Aorta (tissue), 5 donors: Measurements from ENCODE around the gene AAR2. TPM values are rescaled to one million over a fixed set of nuclear protein-coding genes. Genes with fewer than 3 reads are reported as not detected.

Source experiments
- ATAC-seq: fragments of 200-7000 bp; cut with Tn5 transposase; one replicate; pipeline ENCODE4 v1.9.1; 2022; ENCODE audit warnings: moderate library complexity; ENCODE audit not compliant: low FRiP score
- DNase-seq, 2 donors: peaks; one replicate each; pipeline ENCODE4 v3.0.0-alpha.2; 2020
- H3K27ac ChIP-seq, 2 donors: one replicate each; pipeline ENCODE4 v1.5.1; 2013; ENCODE audit warnings: low read length in 2 of 2, mild to moderate bottlenecking in 2 of 2, moderate library complexity in 2 of 2, control low read depth in 1 of 2, inconsistent platforms in 1 of 2, low read depth in 1 of 2
- H3K27me3 ChIP-seq, 2 donors: one replicate each; pipeline ENCODE4 v1.6.1; 2013; ENCODE audit warnings: control low read depth in 1 of 2, low read length in 1 of 2, mild to moderate bottlenecking in 1 of 2, moderate library complexity in 1 of 2; ENCODE audit not compliant: insufficient read depth in 2 of 2, control insufficient read depth in 1 of 2
- H3K36me3 ChIP-seq, 2 donors: one replicate each; pipeline ENCODE4 v1.6.1; 2013; ENCODE audit warnings: control low read depth in 1 of 2, low read length in 1 of 2, mild to moderate bottlenecking in 1 of 2; ENCODE audit not compliant: insufficient read depth in 2 of 2, control insufficient read depth in 1 of 2
- H3K4me1 ChIP-seq, 2 donors: one replicate each; pipeline ENCODE4 v1.6.1; 2013; ENCODE audit warnings: low read length in 2 of 2, control low read depth in 1 of 2, mild to moderate bottlenecking in 1 of 2, moderate library complexity in 1 of 2; ENCODE audit not compliant: insufficient read depth in 2 of 2, control insufficient read depth in 1 of 2
- H3K4me3 ChIP-seq, 2 donors: one replicate each; pipeline ENCODE4 v1.5.1; 2013; ENCODE audit warnings: low read length in 2 of 2, control low read depth in 1 of 2, mild to moderate bottlenecking in 1 of 2
- H3K9me3 ChIP-seq: one replicate; pipeline ENCODE4 v1.6.1; 2013; ENCODE audit warnings: mild to moderate bottlenecking, low read length; ENCODE audit not compliant: control insufficient read depth
- WGBS, 2 donors: extraction: QIAGEN DNeasy Blood & Tissue Kit; methylation state at CpG; one replicate each; pipeline ENCODE4 v1.1.7; 2013; 5-methylcytosine and 5-hydroxymethylcytosine counted together
- intact Hi-C, 2 donors: fragments of 100-400 bp; cut with DNase I; formaldehyde crosslinking; loops; one replicate each; pipeline versions ENCODE4 v1.14.2 to v1.15.0; 2022
- polyA plus RNA-seq, 2 donors: library from polyadenylated mRNA; stranded (reverse); fragments of 200-250 nt; gene quantifications; one replicate each; pipeline ENCODE4 v1.2.3, GENCODE V29; 2013
- total RNA-seq, 2 donors: library from RNA; stranded (reverse); fragmentation: NEBNext Ultra II Directional; extraction: Animal tissue kit (Norgen Biotek cat#: 25700); gene quantifications; one replicate each; pipeline ENCODE4 v1.2.1, GENCODE V29; 2021
- donor health status: healthy with polysubstance abuse.
- donor health status: Bipolar disorder and iron deficiency.
- donor health status: DM: no; HTN: no; CAD: no.
- donor health status: DM: no; HTN: no; CAD: no.
- donor health status: DM: yes; HTN: yes; CAD: no.

Gene AAR2
- total and polyA plus RNA-seq, 4 donors = 7.9 to 23.9 (median 19.7) TPM

- no peak for ATAC-seq
Observed at GRCh38 chr20:36243726-36244125, 7.4 kb downstream of the AAR2 start.

GRCh38 chr20:36246401-36246800 lies 10.1 kb downstream of the AAR2 start:
- Histone ChIP-seq H3K9me3 (no peaks in the 10 kb centered on the region), H3K4me1 (no peaks in the 10 kb centered on the region), H3K27ac (no peak overlapping the region), H3K36me3 (peaks cover 0 to 17% of the 10 kb centered on the region in 2 donors), H3K4me3 (no peak overlapping the region), H3K27me3 (no peaks in the 10 kb centered on the region)
- intact Hi-C loops = no loop called here
- DNase-seq (no peak), ATAC-seq (no peak)
- WGBS, 2 donors = 84 to 90% methylated on average over 4 of the region's 4 CpGs

More at GRCh38 chr20:36243726-36244125, 7.4 kb downstream of the AAR2 start:
- Histone ChIP-seq H3K4me1 (no peaks in the 10 kb centered on the region), H3K27ac (no peak overlapping the region), H3K9me3 (no peaks in the 10 kb centered on the region), H3K27me3 (no peaks in the 10 kb centered on the region), H3K4me3 (no peak overlapping the region), H3K36me3 (peaks cover 0 to 17% of the 10 kb centered on the region in 2 donors)
- intact Hi-C loops = no loop called here
- WGBS, 2 donors = 36 to 39% methylated on average over 1 of the region's 1 CpG
- no peak for DNase-seq

GRCh38 chr20:36248836-36249235 lies 12.6 kb downstream of the AAR2 start:
- intact Hi-C loops = no loop called here
- ATAC-seq (no peak), DNase-seq (no peak)
- Histone ChIP-seq H3K36me3 (peaks cover 0 to 15% of the 10 kb centered on the region in 2 donors), H3K27me3 (no peaks in the 10 kb centered on the region), H3K4me1 (no peaks in the 10 kb centered on the region), H3K9me3 (no peaks in the 10 kb centered on the region), H3K4me3 (no peak overlapping the region), H3K27ac (no peak overlapping the region)
- 68 to 69% methylated on average over 4 of the region's 4 CpGs for WGBS, 2 donors

- H3K36me3 ChIP-seq = peaks cover 0 to 12% of the 10 kb centered on the region in 2 donors
- no peaks in the 10 kb centered on the region for H3K4me1 ChIP-seq
- no peak overlapping the region for H3K4me3 ChIP-seq
- DNase-seq (no peak), ATAC-seq (no peak)
- no peaks in the 10 kb centered on the region for H3K27me3 ChIP-seq
- no peak overlapping the region for H3K27ac ChIP-seq
- no peaks in the 10 kb centered on the region for H3K9me3 ChIP-seq
- WGBS, 2 donors = 68% methylated on average over 3 of the region's 3 CpGs
- intact Hi-C loops = no loop called here
Observed at GRCh38 chr20:36249450-36249849, 13.2 kb downstream of the AAR2 start.

GRCh38 chr20:36251426-36251825 lies 15.1 kb downstream of the AAR2 start:
- DNase-seq = no peak
- no peak overlapping the region for H3K4me3 ChIP-seq
- no peaks in the 10 kb centered on the region for H3K27me3 ChIP-seq
- H3K36me3 ChIP-seq = peaks cover 0 to 3% of the 10 kb centered on the region in 2 donors
- H3K27ac ChIP-seq = no peak overlapping the region
- intact Hi-C loops = no loop called here
- 92 to 93% methylated on average over 5 of the region's 5 CpGs for WGBS, 2 donors
- no peaks in the 10 kb centered on the region for H3K4me1 ChIP-seq
- no peak for ATAC-seq
- no peaks in the 10 kb centered on the region for H3K9me3 ChIP-seq

- intact Hi-C loops = no loop called here
- Histone ChIP-seq H3K9me3 (no peaks in the 10 kb centered on the region), H3K27ac (no peak overlapping the region), H3K4me1 (no peaks in the 10 kb centered on the region), H3K27me3 (no peaks in the 10 kb centered on the region), H3K36me3 (peaks cover 0 to 3% of the 10 kb centered on the region in 2 donors), H3K4me3 (no peak overlapping the region)
- 96% methylated on average over 3 of the region's 3 CpGs for WGBS, 2 donors
- ATAC-seq (no peak), DNase-seq (no peak)
Observed at GRCh38 chr20:36252511-36252910, 16.2 kb downstream of the AAR2 start.

- Histone ChIP-seq H3K4me1 (no peaks in the 10 kb centered on the region), H3K27ac (no peak overlapping the region), H3K4me3 (no peak overlapping the region), H3K27me3 (no peaks in the 10 kb centered on the region), H3K9me3 (no peaks in the 10 kb centered on the region), H3K36me3 (peaks cover 0 to 1% of the 10 kb centered on the region in 2 donors)
- 92 to 94% methylated on average over 9 of the region's 9 CpGs for WGBS, 2 donors
- intact Hi-C loops = no loop called here
- ATAC-seq = no peak
- DNase-seq = no peak
Observed at GRCh38 chr20:36253036-36253435, 16.8 kb downstream of the AAR2 start.

GRCh38 chr20:36254076-36254475 lies 17.8 kb downstream of the AAR2 start:
- H3K9me3 ChIP-seq = no peaks in the 10 kb centered on the region
- no peak overlapping the region for H3K27ac ChIP-seq
- H3K36me3 ChIP-seq = peaks cover 0 to 1% of the 10 kb centered on the region in 2 donors
- intact Hi-C loops = no loop called here
- no peak overlapping the region for H3K4me3 ChIP-seq
- H3K4me1 ChIP-seq = no peaks in the 10 kb centered on the region
- no peak for DNase-seq
- WGBS, 2 donors = 54 to 57% methylated on average over 2 of the region's 2 CpGs
- ATAC-seq = no peak
- H3K27me3 ChIP-seq = no peaks in the 10 kb centered on the region

- DNase-seq (peak in 1 of 2 donors; percentile 41), ATAC-seq (no peak)
- H3K4me3 ChIP-seq = no peak overlapping the region
- H3K9me3 ChIP-seq = no peaks in the 10 kb centered on the region
- peaks cover 0 to 1% of the 10 kb centered on the region in 2 donors for H3K36me3 ChIP-seq
- 95% methylated on average over 12 of the region's 12 CpGs for WGBS, 2 donors
- H3K4me1 ChIP-seq = no peaks in the 10 kb centered on the region
- no peaks in the 10 kb centered on the region for H3K27me3 ChIP-seq
- H3K27ac ChIP-seq = no peak overlapping the region
- intact Hi-C loops = no loop called here
Observed at GRCh38 chr20:36255445-36255844, 19.2 kb downstream of the AAR2 start.
